CD8-positive, alpha-beta memory T cell (primary cell): ENCODE data around the gene PHLPP2. TPM values are rescaled to one million over a fixed set of nuclear protein-coding genes. Genes with fewer than 3 reads are reported as not detected.
"Not testable (repeated sequence)": the region's sequence is repeated elsewhere in the genome, so short reads cannot be mapped to it uniquely, and the experiment has no call there.

Experiments
- CTCF ChIA-PET: fragments of 350-600 bp; sonication (Branson Sonifier 250); formaldehyde crosslinking; loops from one replicate; lab custom pipeline; 2021; ENCODE audit warnings: antibody characterized with exemption; lab: Charles Lee
- POLR2A ChIA-PET: fragments of 350-600 bp; sonication (Branson Sonifier 250); formaldehyde crosslinking; loops from one replicate; lab custom pipeline; 2021; ENCODE audit warnings: antibody characterized with exemption; lab: Charles Lee
- DNase-seq, 5 donors: peaks; one replicate each; pipeline versions ENCODE4 v3.0.0 to v3.0.0-alpha.2; 2020 to 2022; ENCODE audit warnings: mixed read lengths in 1 of 5
- H3K27ac ChIP-seq: one replicate; pipeline ENCODE4 v1.7.0; 2013; ENCODE audit warnings: low read depth, mild to moderate bottlenecking, low read length, moderate library complexity
- H3K27me3 ChIP-seq: 2 replicates; pipeline ENCODE4 v1.7.0; 2013; ENCODE audit warnings: low read length, mild to moderate bottlenecking; ENCODE audit not compliant: insufficient read depth, poor library complexity, severe bottlenecking
- H3K36me3 ChIP-seq: 2 replicates; pipeline ENCODE4 v1.7.0; 2013; ENCODE audit warnings: mild to moderate bottlenecking, low read length, moderate library complexity; ENCODE audit not compliant: insufficient read depth
- H3K4me1 ChIP-seq: 2 replicates; pipeline ENCODE4 v1.7.0; 2013; ENCODE audit warnings: mild to moderate bottlenecking, low read length, moderate library complexity; ENCODE audit not compliant: insufficient read depth
- H3K4me3 ChIP-seq: 2 replicates; pipeline ENCODE4 v1.7.0; 2013; ENCODE audit warnings: mild to moderate bottlenecking, low read length
- H3K9me3 ChIP-seq: 2 replicates; pipeline ENCODE4 v1.7.0; 2013; ENCODE audit warnings: mild to moderate bottlenecking, low read length
- H3K27ac Mint-ChIP-seq, 8 donors: one replicate each; pipeline ENCODE4 v1.8.0; 2020 to 2021; ENCODE audit warnings: mixed read lengths in 8 of 8, mild to moderate bottlenecking in 6 of 8, inconsistent platforms in 3 of 8, moderate library complexity in 3 of 8
- H3K27me3 Mint-ChIP-seq, 2 donors: one replicate each; pipeline ENCODE4 v1.8.0; 2020 to 2021; ENCODE audit warnings: mixed read lengths in 2 of 2, mild to moderate bottlenecking in 1 of 2, moderate library complexity in 1 of 2
- H3K36me3 Mint-ChIP-seq, 3 donors: one replicate each; pipeline ENCODE4 v1.8.0; 2020 to 2021; ENCODE audit warnings: mixed read lengths in 3 of 3, inconsistent platforms in 1 of 3, mild to moderate bottlenecking in 1 of 3
- H3K4me1 Mint-ChIP-seq, 3 donors: one replicate each; pipeline ENCODE4 v1.8.0; 2020 to 2021; ENCODE audit warnings: mixed read lengths in 3 of 3, inconsistent platforms in 1 of 3, mild to moderate bottlenecking in 1 of 3
- H3K4me3 Mint-ChIP-seq, 7 donors: one replicate each; pipeline ENCODE4 v1.8.0; 2020 to 2021; ENCODE audit warnings: mixed read lengths in 7 of 7, mild to moderate bottlenecking in 6 of 7, moderate library complexity in 4 of 7, inconsistent platforms in 2 of 7
- H3K9me3 Mint-ChIP-seq, 5 donors: one replicate each; pipeline ENCODE4 v1.8.0; 2020 to 2022; ENCODE audit warnings: mixed read lengths in 5 of 5, mild to moderate bottlenecking in 3 of 5, moderate library complexity in 2 of 5, inconsistent platforms in 1 of 5
- polyA plus RNA-seq: library from polyadenylated mRNA; unstranded; fragments of 300-500 nt; fragmentation: Illumina TruSeq; gene quantifications from one replicate; pipeline ENCODE4 v1.2.3, GENCODE V29; 2021
- total RNA-seq, 2 experiments: library from RNA; stranded (reverse); gene quantifications; one replicate each; pipeline ENCODE4 v1.2.3, GENCODE V29; 2021

Gene PHLPP2
- total and polyA plus RNA-seq, 3 experiments from 2014 or later: 1.7 to 14.4 (median 14.3) TPM

DNA sequence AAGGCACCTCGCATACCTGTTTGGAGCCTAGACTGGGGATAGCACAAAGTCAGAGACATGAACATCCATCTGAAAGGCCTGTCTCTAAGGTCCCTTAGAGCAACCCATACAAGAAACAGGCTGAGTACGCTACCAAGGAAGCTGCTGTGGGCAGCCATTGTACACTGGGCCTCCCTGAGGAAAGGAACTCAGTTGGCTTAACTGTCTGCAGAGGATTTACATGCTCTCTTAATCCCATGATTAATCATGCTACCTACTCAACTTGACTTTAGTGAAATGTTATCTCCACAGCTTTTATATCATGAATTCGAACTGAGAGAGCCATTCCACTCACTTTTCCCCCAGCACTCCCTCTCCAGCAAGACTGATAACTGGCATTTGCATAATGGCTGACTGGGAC is 26.0 kb downstream of the PHLPP2 start:
- H3K4me1 Mint-ChIP-seq: peaks cover 0 to 7% (median 2%) of the 10 kb centered on the region in 3 donors
- Histone ChIP-seq H3K27me3 (no peaks in the 10 kb centered on the region), H3K4me3 (no peak overlapping the region), H3K9me3 (no peaks in the 10 kb centered on the region), H3K27ac (no peak overlapping the region), H3K4me1 (no peaks in the 10 kb centered on the region), H3K36me3 (no peaks in the 10 kb centered on the region)
- H3K36me3 Mint-ChIP-seq: peaks cover 0 to 43% (median 5%) of the 10 kb centered on the region in 3 donors
- ChIA-PET POLR2A (no interaction called here), CTCF (interaction anchor here (0.9 to 1.4 kb wide), 3 partner anchors 10 to 25 kb away, joined by 3 to 4 read pairs (median 3); no protein-coding TSS in a partner anchor)
- H3K9me3 Mint-ChIP-seq: no peaks in the 10 kb centered on the region
- no peak overlapping the region for H3K4me3 Mint-ChIP-seq
- no peaks in the 10 kb centered on the region for H3K27me3 Mint-ChIP-seq
- no peak for DNase-seq
- H3K27ac Mint-ChIP-seq: no peak overlapping the region

DNA sequence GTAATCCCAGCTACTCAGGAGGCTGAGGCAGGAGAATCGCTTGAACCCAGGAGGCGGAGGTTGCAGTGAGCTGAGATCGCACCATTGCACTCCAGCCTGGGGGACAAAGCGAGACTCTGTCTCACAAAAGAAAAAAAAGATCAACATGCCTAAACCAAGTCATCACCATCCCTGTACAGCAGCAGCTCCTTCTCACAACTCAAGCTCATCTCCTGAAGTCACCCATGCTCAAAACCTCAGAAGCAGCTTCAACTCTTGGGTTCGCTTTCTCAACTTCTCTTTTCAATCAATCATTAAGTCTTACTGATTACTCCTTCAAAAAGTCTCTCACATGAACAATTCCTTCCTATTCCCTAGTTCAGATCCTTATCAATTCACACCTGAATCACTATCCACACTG is 31.3 kb downstream of the PHLPP2 start:
- ChIA-PET POLR2A (no interaction called here), CTCF (no interaction called here)
- no peaks in the 10 kb centered on the region for H3K9me3 Mint-ChIP-seq
- Histone ChIP-seq H3K27ac (no peak overlapping the region), H3K27me3 (no peaks in the 10 kb centered on the region), H3K36me3 (no peaks in the 10 kb centered on the region), H3K4me1 (no peaks in the 10 kb centered on the region), H3K4me3 (no peak overlapping the region), H3K9me3 (no peaks in the 10 kb centered on the region)
- H3K4me3 Mint-ChIP-seq: no peak overlapping the region
- no peaks in the 10 kb centered on the region for H3K27me3 Mint-ChIP-seq
- peaks cover 0 to 7% (median 2%) of the 10 kb centered on the region in 3 donors for H3K4me1 Mint-ChIP-seq
- peaks cover 4 to 37% (median 7%) of the 10 kb centered on the region in 3 donors for H3K36me3 Mint-ChIP-seq
- H3K27ac Mint-ChIP-seq: peak overlapping the region in 1 of 8 donors; percentile 9
- DNase-seq: no peak

DNA sequence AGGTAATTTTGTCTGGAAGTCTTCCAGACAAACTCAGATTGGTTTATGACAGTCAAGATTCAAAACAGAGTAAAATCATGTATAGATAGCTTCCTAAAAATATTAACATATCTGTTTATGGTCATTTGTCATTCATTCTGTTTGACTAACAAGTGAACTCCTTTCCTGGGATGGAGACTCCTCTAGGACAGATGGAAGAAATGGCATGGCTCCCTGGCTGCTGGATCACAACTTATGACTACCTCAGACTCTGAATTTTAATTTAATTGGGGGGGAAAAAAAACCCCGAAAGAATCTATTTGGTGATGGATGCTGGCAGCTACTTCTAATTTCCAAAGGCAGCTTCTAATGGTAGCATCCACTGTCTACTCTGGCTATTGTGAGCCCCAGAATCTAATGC is 34.6 kb downstream of the PHLPP2 start:
- H3K4me1 ChIP-seq: no peaks in the 10 kb centered on the region
- H3K9me3 ChIP-seq: no peaks in the 10 kb centered on the region
- no peaks in the 10 kb centered on the region for H3K27me3 Mint-ChIP-seq
- no peaks in the 10 kb centered on the region for H3K4me1 Mint-ChIP-seq
- H3K27me3 ChIP-seq: no peaks in the 10 kb centered on the region
- peaks cover 4 to 51% (median 15%) of the 10 kb centered on the region in 3 donors for H3K36me3 Mint-ChIP-seq
- no peaks in the 10 kb centered on the region for H3K36me3 ChIP-seq
- no peak overlapping the region for H3K27ac Mint-ChIP-seq
- no peaks in the 10 kb centered on the region for H3K9me3 Mint-ChIP-seq
- POLR2A ChIA-PET: no interaction called here
- H3K4me3 Mint-ChIP-seq: no peak overlapping the region
- no peak overlapping the region for H3K4me3 ChIP-seq
- no peak overlapping the region for H3K27ac ChIP-seq
- no peak for DNase-seq
- CTCF ChIA-PET: no interaction called here

DNA sequence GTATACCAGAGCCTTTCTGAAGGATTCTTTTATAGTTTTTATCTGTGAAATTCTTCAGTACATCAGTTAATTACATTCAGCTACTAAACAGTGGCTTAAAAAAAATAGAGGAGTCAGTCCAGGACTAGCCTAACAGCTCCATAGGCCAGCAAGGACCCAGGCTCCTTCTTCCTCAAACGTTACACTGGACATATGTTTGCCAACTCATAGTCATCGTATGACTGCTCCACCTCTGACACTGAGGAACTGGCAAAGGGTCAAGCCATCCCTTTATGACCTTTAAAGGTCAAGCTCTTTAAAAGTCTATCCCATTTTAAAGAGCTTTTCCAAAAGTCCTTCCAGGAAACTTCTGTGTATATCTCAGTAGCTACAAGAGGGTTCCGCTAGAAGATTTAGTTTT is 36.6 kb downstream of the PHLPP2 start:
- H3K27me3 Mint-ChIP-seq: no peaks in the 10 kb centered on the region
- H3K4me1 ChIP-seq: no peaks in the 10 kb centered on the region
- no peaks in the 10 kb centered on the region for H3K4me1 Mint-ChIP-seq
- peaks cover 0 to 2% (median 0%) of the 10 kb centered on the region in 5 donors for H3K9me3 Mint-ChIP-seq
- DNase-seq: no peak
- H3K27me3 ChIP-seq: no peaks in the 10 kb centered on the region
- no peaks in the 10 kb centered on the region for H3K36me3 ChIP-seq
- no peak overlapping the region for H3K4me3 Mint-ChIP-seq
- H3K9me3 ChIP-seq: no peaks in the 10 kb centered on the region
- H3K27ac Mint-ChIP-seq: no peak overlapping the region
- no peak overlapping the region for H3K4me3 ChIP-seq
- CTCF ChIA-PET: no interaction called here
- no peak overlapping the region for H3K27ac ChIP-seq
- POLR2A ChIA-PET: no interaction called here
- H3K36me3 Mint-ChIP-seq: peaks cover 18 to 63% (median 20%) of the 10 kb centered on the region in 3 donors

DNA sequence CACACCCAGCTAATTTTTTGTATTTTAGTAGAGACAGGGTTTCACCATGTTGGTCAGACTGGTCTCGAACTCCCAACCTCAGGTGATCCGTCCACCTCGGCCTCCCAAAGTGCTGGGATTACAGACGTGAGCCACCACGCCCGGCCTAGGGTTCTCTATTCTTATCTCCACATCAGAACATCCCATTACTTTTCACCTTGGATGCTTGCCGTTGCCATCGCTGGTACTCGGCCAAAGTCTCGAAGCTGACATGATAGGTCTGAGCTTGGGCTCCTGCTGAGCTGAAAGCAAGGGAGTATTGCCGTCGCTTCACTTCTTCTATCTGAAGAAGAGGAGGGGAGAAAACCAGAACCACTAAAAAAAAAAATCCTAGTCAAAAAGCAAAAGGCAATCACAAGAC is 40.2 kb downstream of the PHLPP2 start:
- H3K4me1 ChIP-seq, H3K36me3 ChIP-seq, H3K4me3 Mint-ChIP-seq, H3K4me3 ChIP-seq, DNase-seq, H3K4me1 Mint-ChIP-seq, H3K9me3 Mint-ChIP-seq, H3K27ac Mint-ChIP-seq, H3K27me3 Mint-ChIP-seq, POLR2A ChIA-PET, H3K27ac ChIP-seq, H3K27me3 ChIP-seq, H3K9me3 ChIP-seq: not testable (repeated sequence)
- peaks cover 21 to 67% (median 22%) of the 10 kb centered on the region in 3 donors for H3K36me3 Mint-ChIP-seq
- CTCF ChIA-PET: interaction anchor here (1.3 to 1.6 kb wide), 2 partner anchors 15 to 73 kb away, joined by 4 read pairs; no protein-coding TSS in a partner anchor

DNA sequence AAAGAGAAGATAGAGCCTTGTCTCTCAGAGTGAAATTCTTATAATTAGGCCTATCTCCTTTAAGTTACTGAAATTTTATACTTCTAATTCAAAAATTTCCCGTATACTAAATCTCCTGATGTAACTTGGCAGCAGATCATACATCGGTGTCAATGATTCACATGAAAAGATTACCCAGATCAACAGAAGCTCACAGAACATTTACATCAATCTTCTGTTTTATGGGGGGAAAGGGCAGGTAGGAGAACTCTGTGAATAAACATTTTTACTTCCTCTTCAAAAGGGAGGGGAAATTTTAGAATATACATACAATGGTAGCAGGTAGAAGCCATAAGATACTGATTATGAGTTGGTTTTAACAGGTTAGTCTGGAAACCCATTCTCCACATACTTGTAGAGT is 43.1 kb downstream of the PHLPP2 start:
- CTCF ChIA-PET: interaction anchor here (0.7 kb wide), 1 partner anchor 10 kb away, joined by 3 read pairs; no protein-coding TSS in a partner anchor
- H3K36me3 ChIP-seq: no peaks in the 10 kb centered on the region
- Mint-ChIP-seq H3K9me3 (peaks cover 0 to 2% (median 0%) of the 10 kb centered on the region in 5 donors), H3K27me3 (no peaks in the 10 kb centered on the region), H3K27ac (no peak overlapping the region), H3K36me3 (peaks cover 16 to 65% (median 17%) of the 10 kb centered on the region in 3 donors), H3K4me1 (no peaks in the 10 kb centered on the region), H3K4me3 (no peak overlapping the region)
- no peak overlapping the region for H3K4me3 ChIP-seq
- DNase-seq: no peak
- no peaks in the 10 kb centered on the region for H3K4me1 ChIP-seq
- H3K9me3 ChIP-seq: no peaks in the 10 kb centered on the region
- H3K27me3 ChIP-seq: no peaks in the 10 kb centered on the region
- H3K27ac ChIP-seq: no peak overlapping the region
- POLR2A ChIA-PET: no interaction called here

DNA sequence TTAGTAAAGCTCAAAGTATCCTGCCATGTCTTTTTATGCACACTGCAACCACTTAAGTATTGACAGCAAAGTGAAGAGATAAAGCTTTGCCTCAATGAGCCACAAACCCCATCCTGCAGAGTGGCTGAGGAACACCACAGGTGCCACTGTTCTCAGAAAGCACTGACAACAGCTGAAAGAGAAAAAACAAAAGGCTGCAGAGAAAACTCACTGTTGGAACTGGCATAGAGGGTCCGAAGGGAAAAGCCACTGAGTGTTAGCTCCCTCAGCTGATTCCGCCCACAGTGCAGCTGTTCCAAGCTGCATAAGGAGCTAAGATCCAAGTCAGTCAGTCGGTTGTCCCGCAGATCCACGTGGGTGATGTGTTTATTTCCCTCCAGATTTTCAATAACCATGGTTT is 48.3 kb downstream of the PHLPP2 start:
- H3K27ac Mint-ChIP-seq: no peak overlapping the region
- no peak overlapping the region for H3K4me3 ChIP-seq
- ChIA-PET POLR2A (no interaction called here), CTCF (no interaction called here)
- H3K4me1 Mint-ChIP-seq: no peaks in the 10 kb centered on the region
- no peaks in the 10 kb centered on the region for H3K27me3 ChIP-seq
- peaks cover 14% of the 10 kb centered on the region for H3K36me3 ChIP-seq
- no peak overlapping the region for H3K27ac ChIP-seq
- peaks cover 3 to 74% (median 13%) of the 10 kb centered on the region in 3 donors for H3K36me3 Mint-ChIP-seq
- H3K9me3 ChIP-seq: no peaks in the 10 kb centered on the region
- H3K4me3 Mint-ChIP-seq: no peak overlapping the region
- no peaks in the 10 kb centered on the region for H3K4me1 ChIP-seq
- no peaks in the 10 kb centered on the region for H3K9me3 Mint-ChIP-seq
- no peaks in the 10 kb centered on the region for H3K27me3 Mint-ChIP-seq
- DNase-seq: no peak

DNA sequence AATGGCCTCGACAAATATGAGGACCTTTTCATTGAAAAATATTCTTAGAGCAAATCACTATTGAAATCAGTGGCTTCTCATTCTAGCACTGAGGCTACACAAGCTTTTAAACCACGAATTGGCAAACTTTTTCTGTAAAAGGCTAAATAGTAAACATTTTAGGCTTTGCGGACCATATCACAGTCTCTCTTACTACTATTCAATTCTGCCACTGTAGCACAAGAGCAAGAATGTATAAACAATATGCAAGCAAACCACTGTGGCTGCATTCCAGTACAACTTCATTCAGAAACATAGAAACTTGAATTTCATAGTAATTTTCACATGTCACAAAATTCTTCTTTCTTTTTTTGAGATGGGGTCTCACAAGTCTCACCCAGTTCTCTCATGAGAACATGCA is 49.1 kb downstream of the PHLPP2 start:
- Mint-ChIP-seq H3K4me3 (no peak overlapping the region), H3K27ac (peak overlapping the region in 1 of 8 donors; percentile 51), H3K27me3 (no peaks in the 10 kb centered on the region), H3K4me1 (no peaks in the 10 kb centered on the region), H3K9me3 (no peaks in the 10 kb centered on the region), H3K36me3 (peaks cover 7 to 76% (median 16%) of the 10 kb centered on the region in 3 donors)
- no peaks in the 10 kb centered on the region for H3K9me3 ChIP-seq
- H3K36me3 ChIP-seq: peaks cover 14% of the 10 kb centered on the region
- no peaks in the 10 kb centered on the region for H3K27me3 ChIP-seq
- no peak overlapping the region for H3K27ac ChIP-seq
- no peaks in the 10 kb centered on the region for H3K4me1 ChIP-seq
- POLR2A ChIA-PET: no interaction called here
- CTCF ChIA-PET: no interaction called here
- H3K4me3 ChIP-seq: no peak overlapping the region
- no peak for DNase-seq
